Immature natural killer cell (primary cell): ENCODE data around the gene BRD3OS. TPM values are rescaled to one million over a fixed set of nuclear protein-coding genes. Genes with fewer than 3 reads are reported as not detected.

Experiments
- DNase-seq, 3 donors: peaks; one replicate each; pipeline ENCODE4 v3.0.0; 2022; ENCODE audit warnings: mixed read lengths in 1 of 3
- H3K27ac Mint-ChIP-seq, 6 donors: one replicate each; pipeline ENCODE4 v1.8.0; 2020; ENCODE audit warnings: mixed read lengths in 6 of 6, mild to moderate bottlenecking in 5 of 6, inconsistent platforms in 4 of 6, moderate library complexity in 3 of 6
- H3K27me3 Mint-ChIP-seq, 3 donors: one replicate each; pipeline ENCODE4 v1.8.0; 2020 to 2021; ENCODE audit warnings: low read depth in 3 of 3, mild to moderate bottlenecking in 3 of 3, mixed read lengths in 3 of 3, moderate library complexity in 3 of 3, inconsistent platforms in 1 of 3
- H3K36me3 Mint-ChIP-seq, 3 donors: one replicate each; pipeline ENCODE4 v1.8.0; 2020; ENCODE audit warnings: mixed read lengths in 3 of 3, inconsistent platforms in 2 of 3, mild to moderate bottlenecking in 2 of 3
- H3K4me1 Mint-ChIP-seq, 2 donors: one replicate each; pipeline ENCODE4 v1.8.0; 2020; ENCODE audit warnings: inconsistent platforms in 2 of 2, mild to moderate bottlenecking in 2 of 2, mixed read lengths in 2 of 2, moderate library complexity in 1 of 2
- H3K4me3 Mint-ChIP-seq, 5 donors: one replicate each; pipeline ENCODE4 v1.8.0; 2020; ENCODE audit warnings: mild to moderate bottlenecking in 5 of 5, mixed read lengths in 5 of 5, inconsistent platforms in 3 of 5, moderate library complexity in 3 of 5
- H3K9me3 Mint-ChIP-seq, 6 donors: one replicate each; pipeline ENCODE4 v1.8.0; 2020; ENCODE audit warnings: mild to moderate bottlenecking in 6 of 6, mixed read lengths in 6 of 6, inconsistent platforms in 4 of 6, moderate library complexity in 3 of 6
- polyA plus RNA-seq, 3 donors: library from polyadenylated mRNA; unstranded; fragments of 300-500 nt; fragmentation: Illumina TruSeq; gene quantifications; one replicate each; pipeline ENCODE4 v1.2.3, GENCODE V29; 2021

Gene BRD3OS
- polyA plus RNA-seq, 3 donors from 2014 or later: 13.7 to 14.9 (median 13.8) TPM

GRCh38 chr9:134050726-134051125 is 25.4 kb downstream of the BRD3OS start:
- H3K36me3 Mint-ChIP-seq: peaks cover 0 to 4% (median 0%) of the 10 kb centered on the region in 3 donors
- H3K4me1 Mint-ChIP-seq: peaks cover 0 to 2% of the 10 kb centered on the region in 2 donors
- DNase-seq: no peak
- H3K27ac Mint-ChIP-seq: no peak overlapping the region
- H3K4me3 Mint-ChIP-seq: no peak overlapping the region
- H3K9me3 Mint-ChIP-seq: no peaks in the 10 kb centered on the region
- H3K27me3 Mint-ChIP-seq: peaks cover 0 to 2% (median 2%) of the 10 kb centered on the region in 3 donors

- Mint-ChIP-seq H3K4me3 (no peak overlapping the region), H3K27ac (no peak overlapping the region), H3K27me3 (peaks cover 0 to 2% (median 2%) of the 10 kb centered on the region in 3 donors), H3K36me3 (peaks cover 0 to 4% (median 0%) of the 10 kb centered on the region in 3 donors), H3K4me1 (peaks cover 4 to 5% of the 10 kb centered on the region in 2 donors), H3K9me3 (no peaks in the 10 kb centered on the region)
- no peak for DNase-seq
These were observed 26.0 kb downstream of the BRD3OS start for GRCh38 chr9:134051319-134051718.

GRCh38 chr9:134052491-134052890 is 27.2 kb downstream of the BRD3OS start:
- no peak overlapping the region for H3K27ac Mint-ChIP-seq
- H3K4me1 Mint-ChIP-seq: peaks cover 13 to 16% of the 10 kb centered on the region in 2 donors
- H3K4me3 Mint-ChIP-seq: no peak overlapping the region
- DNase-seq: no peak
- no peaks in the 10 kb centered on the region for H3K9me3 Mint-ChIP-seq
- H3K36me3 Mint-ChIP-seq: peaks cover 0 to 4% (median 0%) of the 10 kb centered on the region in 3 donors
- H3K27me3 Mint-ChIP-seq: peaks cover 0 to 2% (median 2%) of the 10 kb centered on the region in 3 donors

GRCh38 chr9:134052941-134053340 is 27.7 kb downstream of the BRD3OS start:
- H3K4me1 Mint-ChIP-seq: peaks cover 14 to 17% of the 10 kb centered on the region in 2 donors
- H3K9me3 Mint-ChIP-seq: no peaks in the 10 kb centered on the region

GRCh38 chr9:134053401-134053871 is 28.2 kb downstream of the BRD3OS start:
- Mint-ChIP-seq H3K4me1 (peaks cover 14 to 18% of the 10 kb centered on the region in 2 donors), H3K27ac (no peak overlapping the region)

More at GRCh38 chr9:134052941-134053340, 27.7 kb downstream of the BRD3OS start:
- Mint-ChIP-seq H3K27ac (no peak overlapping the region), H3K27me3 (peaks cover 0 to 2% (median 2%) of the 10 kb centered on the region in 3 donors), H3K4me3 (no peak overlapping the region), H3K36me3 (peaks cover 0 to 4% (median 0%) of the 10 kb centered on the region in 3 donors)
- DNase-seq: no peak

GRCh38 chr9:134053941-134054761 is 28.9 kb downstream of the BRD3OS start:
- no peak for DNase-seq
- Mint-ChIP-seq H3K4me3 (no peak overlapping the region), H3K27me3 (peaks cover 0 to 4% (median 2%) of the 10 kb centered on the region in 3 donors), H3K27ac (no peak overlapping the region), H3K9me3 (no peaks in the 10 kb centered on the region), H3K36me3 (peaks cover 0 to 4% (median 0%) of the 10 kb centered on the region in 3 donors), H3K4me1 (peaks cover 21 to 25% of the 10 kb centered on the region in 2 donors)

More at GRCh38 chr9:134053401-134053871, 28.2 kb downstream of the BRD3OS start:
- Mint-ChIP-seq H3K4me3 (no peak overlapping the region), H3K27me3 (peaks cover 0 to 2% (median 2%) of the 10 kb centered on the region in 3 donors), H3K9me3 (no peaks in the 10 kb centered on the region), H3K36me3 (peaks cover 0 to 4% (median 0%) of the 10 kb centered on the region in 3 donors)
- DNase-seq: no peak

- Mint-ChIP-seq H3K4me3 (no peak overlapping the region), H3K36me3 (peaks cover 0 to 4% (median 0%) of the 10 kb centered on the region in 3 donors), H3K4me1 (peaks cover 30 to 31% of the 10 kb centered on the region in 2 donors), H3K27ac (no peak overlapping the region), H3K27me3 (peaks cover 0 to 4% (median 2%) of the 10 kb centered on the region in 3 donors), H3K9me3 (no peaks in the 10 kb centered on the region)
- no peak for DNase-seq
These were observed 29.9 kb downstream of the BRD3OS start for GRCh38 chr9:134054891-134055811.

GRCh38 chr9:134055981-134056461 is 30.7 kb downstream of the BRD3OS start:
- H3K9me3 Mint-ChIP-seq: no peaks in the 10 kb centered on the region
- no peak overlapping the region for H3K4me3 Mint-ChIP-seq
- H3K27ac Mint-ChIP-seq: peak overlapping the region in 1 of 6 donors; percentile 60
- H3K27me3 Mint-ChIP-seq: peaks cover 0 to 4% (median 2%) of the 10 kb centered on the region in 3 donors
- H3K4me1 Mint-ChIP-seq: peaks cover 38 to 39% of the 10 kb centered on the region in 2 donors
- H3K36me3 Mint-ChIP-seq: peaks cover 0 to 4% (median 0%) of the 10 kb centered on the region in 3 donors
- no peak for DNase-seq

GRCh38 chr9:134056483-134057306 is 31.4 kb downstream of the BRD3OS start:
- H3K27ac Mint-ChIP-seq: peak overlapping the region in 2 of 6 donors; percentile 58 to 60
- H3K27me3 Mint-ChIP-seq: peaks cover 0 to 2% (median 0%) of the 10 kb centered on the region in 3 donors
- H3K4me3 Mint-ChIP-seq: no peak overlapping the region
- no peaks in the 10 kb centered on the region for H3K36me3 Mint-ChIP-seq
- DNase-seq: no peak
- H3K9me3 Mint-ChIP-seq: no peaks in the 10 kb centered on the region
- H3K4me1 Mint-ChIP-seq: peaks cover 41 to 42% of the 10 kb centered on the region in 2 donors

- Mint-ChIP-seq H3K4me1 (peaks cover 41 to 44% of the 10 kb centered on the region in 2 donors), H3K27me3 (peaks cover 0 to 2% (median under 1%) of the 10 kb centered on the region in 3 donors), H3K27ac (no peak overlapping the region), H3K4me3 (no peak overlapping the region), H3K36me3 (no peaks in the 10 kb centered on the region), H3K9me3 (no peaks in the 10 kb centered on the region)
- no peak for DNase-seq
These were observed 32.0 kb downstream of the BRD3OS start for GRCh38 chr9:134057307-134057657.

GRCh38 chr9:134057751-134058701 is 32.7 kb downstream of the BRD3OS start:
- no peaks in the 10 kb centered on the region for H3K9me3 Mint-ChIP-seq
- H3K36me3 Mint-ChIP-seq: no peaks in the 10 kb centered on the region
- no peak overlapping the region for H3K4me3 Mint-ChIP-seq
- no peak for DNase-seq
- peaks cover 0 to 3% (median 2%) of the 10 kb centered on the region in 3 donors for H3K27me3 Mint-ChIP-seq
- peaks cover 41 to 48% of the 10 kb centered on the region in 2 donors for H3K4me1 Mint-ChIP-seq
- peak overlapping the region in 1 of 6 donors; percentile 30 for H3K27ac Mint-ChIP-seq

GRCh38 chr9:134058716-134059115 is 33.4 kb downstream of the BRD3OS start:
- Mint-ChIP-seq H3K36me3 (no peaks in the 10 kb centered on the region), H3K27me3 (peaks cover 0 to 3% (median 2%) of the 10 kb centered on the region in 3 donors), H3K27ac (peak overlapping the region in 1 of 6 donors; percentile 30), H3K9me3 (no peaks in the 10 kb centered on the region), H3K4me1 (peaks cover 46 to 53% of the 10 kb centered on the region in 2 donors), H3K4me3 (peak overlapping the region in 2 of 5 donors; percentile 15 to 35)
- DNase-seq: no peak
